PC-3 (cell line): Measurements from ENCODE around the gene MYO18A. TPM values are rescaled to one million over a fixed set of nuclear protein-coding genes. Genes with fewer than 3 reads are reported as not detected.
A peak's percentile ranks its signal among the peaks of the same experiment; 100 is the strongest.

Source experiments
- ATAC-seq: fragments of 200-7000 bp; cut with Tn5 transposase; 2 replicates; pipeline ENCODE4 v1.9.1; 2020; ENCODE audit warnings: mild to moderate bottlenecking, moderate library complexity
- BruUV-seq: library from RNA; stranded (reverse); fragments of 400-500 nt; replicated peaks from 2 replicates; lab custom pipeline; 2021; lab: Mats Ljungman, UMichigan
- CTCF ChIA-PET: fragments of 300-600 bp; sonication (Branson Sonifier 250); formaldehyde crosslinking; loops from one replicate; lab custom pipeline; 2022; ENCODE audit warnings: antibody characterized with exemption; lab: Charles Lee
- POLR2A ChIA-PET: fragments of 300-600 bp; sonication (Branson Sonifier 250); formaldehyde crosslinking; loops from one replicate; lab custom pipeline; 2022; ENCODE audit warnings: antibody characterized with exemption; ENCODE audit not compliant: unreplicated experiment; lab: Charles Lee
- DNase-seq: peaks from one replicate; pipeline ENCODE4 v3.0.0-alpha.2; 2015
- H2AFZ ChIP-seq: fragments of 300-600 bp; sonication (generic); 2 replicates; pipeline ENCODE4 v1.6.0; 2016; ENCODE audit warnings: antibody characterized with exemption, low read length
- H3F3A ChIP-seq: fragments of 300-600 bp; sonication (generic); one replicate; pipeline ENCODE4 v1.6.0; 2017; ENCODE audit warnings: antibody characterized with exemption, low read length, control low read depth, mild to moderate bottlenecking; ENCODE audit not compliant: unreplicated experiment
- H3K27ac ChIP-seq: fragments of 300-600 bp; sonication (generic); 2 replicates; pipeline ENCODE4 v1.5.1; 2016; ENCODE audit warnings: mild to moderate bottlenecking, low read length
- H3K27me3 ChIP-seq: fragments of 300-600 bp; sonication (generic); 2 replicates; pipeline ENCODE4 v1.6.1; 2016; ENCODE audit warnings: low read length, mixed read lengths
- H3K36me3 ChIP-seq: fragments of 300-600 bp; sonication (generic); 2 replicates; pipeline ENCODE4 v1.6.1; 2016; ENCODE audit warnings: low read depth, mixed run types, low read length, mixed read lengths
- H3K4me1 ChIP-seq: fragments of 300-600 bp; sonication (generic); 2 replicates; pipeline ENCODE4 v1.5.1; 2016; ENCODE audit warnings: low read length; ENCODE audit not compliant: insufficient read depth
- H3K4me2 ChIP-seq: fragments of 300-600 bp; sonication (generic); 2 replicates; pipeline ENCODE4 v1.6.0; 2016; ENCODE audit warnings: low read length
- H3K4me3 ChIP-seq: fragments of 300-600 bp; sonication (generic); 2 replicates; pipeline ENCODE4 v1.5.1; 2016; ENCODE audit warnings: mild to moderate bottlenecking, low read length, mixed read lengths
- H3K79me2 ChIP-seq: fragments of 300-600 bp; sonication (generic); 2 replicates; pipeline ENCODE4 v1.6.1; 2017; ENCODE audit warnings: low read length, mixed read lengths
- H3K9ac ChIP-seq: fragments of 300-600 bp; sonication (generic); 2 replicates; pipeline ENCODE4 v1.6.0; 2016; ENCODE audit warnings: mild to moderate bottlenecking, low read length
- H3K9me2 ChIP-seq: fragments of 300-600 bp; sonication (generic); replicated peaks from 2 replicates; pipeline ENCODE4 v1.6.1; 2016; ENCODE audit warnings: mixed run types, low read length, mixed read lengths
- H3K9me3 ChIP-seq: fragments of 300-600 bp; sonication (generic); 2 replicates; pipeline ENCODE4 v1.6.1; 2016; ENCODE audit warnings: low read length, mixed read lengths
- H4K20me1 ChIP-seq: fragments of 300-600 bp; sonication (generic); 2 replicates; pipeline ENCODE4 v1.6.1; 2016; ENCODE audit warnings: low read length, mixed read lengths
- CTCF ChIP-seq: fragments of 300-600 bp; sonication (generic); conservative IDR thresholded peaks from 2 replicates; pipeline ENCODE4 v1.5.1; 2017; ENCODE audit warnings: antibody characterized with exemption, low read depth, mild to moderate bottlenecking, low read length
- EZH2 ChIP-seq: fragments of 300-600 bp; sonication (generic); IDR thresholded peaks from one replicate; pipeline ENCODE4 v1.6.1; 2017; ENCODE audit warnings: antibody characterized with exemption, mild to moderate bottlenecking, low read length; ENCODE audit not compliant: unreplicated experiment
- EZH2phosphoT487 ChIP-seq: fragments of 300-600 bp; sonication (generic); IDR thresholded peaks from 2 replicates; pipeline ENCODE4 v1.6.1; 2018; ENCODE audit warnings: mild to moderate bottlenecking, antibody characterized with exemption, low read length, borderline replicate concordance
- intact Hi-C: fragments of 100-400 bp; cut with micrococcal nuclease; formaldehyde crosslinking; loops from 2 replicates; pipeline ENCODE4 v1.9.0; 2023
- total RNA-seq: library from RNA; depleted of rRNA; stranded (reverse); fragments of >200 nt; gene quantifications from 2 replicates; pipeline ENCODE4 v1.2.3, GENCODE V29; 2014

The MYO18A gene
- total RNA-seq, 1 experiment from 2014 or later = 28.0 TPM

DNA sequence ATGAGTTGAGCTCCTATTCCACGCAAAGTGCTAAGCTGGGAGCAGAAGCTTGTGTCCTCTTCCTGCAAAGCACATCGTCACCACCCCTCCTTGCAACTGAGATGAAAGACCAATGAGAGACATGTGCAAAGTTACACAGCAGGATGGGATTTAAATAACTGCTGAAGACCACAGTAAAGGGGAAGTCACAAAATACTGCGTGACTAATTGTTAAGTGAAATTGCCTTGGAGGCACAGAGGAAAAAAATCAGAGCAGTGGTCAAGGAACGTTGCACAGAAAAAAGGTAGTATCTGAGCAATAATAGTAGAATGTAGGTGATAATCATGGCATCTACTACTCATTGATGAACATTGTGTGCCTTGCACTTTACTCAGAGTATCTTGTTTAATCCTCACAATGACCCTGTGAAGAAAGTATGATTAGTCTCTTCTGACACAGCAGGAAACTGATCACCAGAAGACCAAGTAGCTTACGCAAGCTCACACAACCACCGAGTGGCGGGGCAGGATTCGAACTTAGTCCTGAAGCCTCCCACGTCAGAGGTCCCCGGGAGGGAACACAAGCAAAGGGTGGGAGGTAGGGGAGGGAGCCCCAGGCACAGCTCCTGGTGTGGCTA, 15.4 kb upstream of the MYO18A start:
- BruUV-seq = no TSS peak
- H2AFZ ChIP-seq = no peak overlapping the region
- no peaks in the 10 kb centered on the region for H4K20me1 ChIP-seq
- no peaks in the 10 kb centered on the region for H3K79me2 ChIP-seq
- no peak for ATAC-seq
- H3K4me1 ChIP-seq = no peaks in the 10 kb centered on the region
- POLR2A ChIA-PET = no interaction called here
- TF ChIP-seq CTCF (no peak), EZH2 (no peak), EZH2phosphoT487 (no peak)
- peak; percentile 25 for DNase-seq
- H3K27ac ChIP-seq = no peak overlapping the region
- H3K4me3 ChIP-seq = no peak overlapping the region
- intact Hi-C loops = no loop called here
- no peaks in the 10 kb centered on the region for H3K9me3 ChIP-seq
- CTCF ChIA-PET = interaction anchor here (0.6 kb wide), 1 partner anchor 18 kb away, joined by 3 read pairs; no protein-coding TSS in a partner anchor
- no peaks in the 10 kb centered on the region for H3K27me3 ChIP-seq
- H3K4me2 ChIP-seq = no peak overlapping the region
- H3K9ac ChIP-seq = no peak overlapping the region
- H3K9me2 ChIP-seq = no peaks in the 10 kb centered on the region
- no peaks in the 10 kb centered on the region for H3F3A ChIP-seq
- no peaks in the 10 kb centered on the region for H3K36me3 ChIP-seq

DNA sequence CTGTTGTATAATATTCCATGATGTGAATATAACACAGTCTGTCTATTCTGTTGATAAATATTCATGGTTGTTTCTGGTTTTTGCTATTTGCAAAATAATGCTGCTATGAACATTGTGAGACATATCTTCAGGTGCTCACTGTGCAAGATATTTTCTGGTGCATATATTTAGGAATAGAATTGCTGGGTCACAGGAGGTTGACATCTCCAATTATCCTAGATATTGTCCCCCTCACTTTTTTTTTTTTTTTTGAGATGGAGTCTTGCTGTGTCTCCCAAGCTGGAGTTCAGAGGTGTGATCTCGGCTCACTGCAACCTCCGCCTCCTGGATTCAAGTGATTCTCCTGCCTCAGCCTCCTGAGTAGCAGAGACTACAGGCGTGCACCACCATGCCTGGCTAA, 14.5 kb upstream of the MYO18A start:
- Histone ChIP-seq H3K27ac (no peak overlapping the region), H2AFZ (no peak overlapping the region), H3K9me2 (no peaks in the 10 kb centered on the region), H3K4me3 (no peak overlapping the region), H3K4me1 (no peaks in the 10 kb centered on the region), H3K36me3 (no peaks in the 10 kb centered on the region), H3F3A (no peaks in the 10 kb centered on the region), H4K20me1 (no peaks in the 10 kb centered on the region), H3K27me3 (no peaks in the 10 kb centered on the region), H3K79me2 (no peaks in the 10 kb centered on the region), H3K9ac (no peak overlapping the region), H3K4me2 (no peak overlapping the region), H3K9me3 (no peaks in the 10 kb centered on the region)
- intact Hi-C loops = no loop called here
- no peak for TF ChIP-seq CTCF
- no peak for ATAC-seq
- POLR2A ChIA-PET = interaction anchor here (0.6 kb wide), 1 partner anchor 29 kb away, joined by 3 read pairs; no protein-coding TSS in a partner anchor
- no peak for DNase-seq
- CTCF ChIA-PET = no interaction called here
- BruUV-seq = no TSS peak

GRCh38 chr17:29193146-29193545, 12.9 kb upstream of the MYO18A start:
- CTCF ChIA-PET = no interaction called here
- TF ChIP-seq EZH2phosphoT487 = no peak
- TF ChIP-seq CTCF = no peak
- TF ChIP-seq EZH2 = no peak
- no peak overlapping the region for H3K27ac ChIP-seq
- no peak overlapping the region for H3K9ac ChIP-seq
- H3F3A ChIP-seq = no peaks in the 10 kb centered on the region
- no TSS peak for BruUV-seq
- no peak overlapping the region for H3K4me3 ChIP-seq
- POLR2A ChIA-PET = no interaction called here
- no peaks in the 10 kb centered on the region for H3K4me1 ChIP-seq
- H2AFZ ChIP-seq = no peak overlapping the region
- DNase-seq = no peak
- H3K9me2 ChIP-seq = no peaks in the 10 kb centered on the region
- no peaks in the 10 kb centered on the region for H3K36me3 ChIP-seq
- no peak overlapping the region for H3K4me2 ChIP-seq
- no peaks in the 10 kb centered on the region for H3K27me3 ChIP-seq
- H3K9me3 ChIP-seq = no peaks in the 10 kb centered on the region
- intact Hi-C loops = no loop called here
- no peak for ATAC-seq
- no peaks in the 10 kb centered on the region for H4K20me1 ChIP-seq
- H3K79me2 ChIP-seq = no peaks in the 10 kb centered on the region
